WERI-Rb-1 (cell line): ENCODE measurements around the gene TTI1.

Experiments used
- DNase-seq: peaks from one replicate; pipeline ENCODE4 v3.0.0-alpha.2; 2020
- H3K27ac ChIP-seq: fragments of 250-450 bp; sonication (Bioruptor Pico); 2 replicates; pipeline ENCODE4 v1.5.1; 2020; ENCODE audit warnings: mild to moderate bottlenecking, moderate library complexity
- H3K27me3 ChIP-seq: fragments of 250-450 bp; sonication (Bioruptor Pico); 2 replicates; pipeline ENCODE4 v1.5.1; 2021; ENCODE audit warnings: mild to moderate bottlenecking, low read depth, moderate library complexity; ENCODE audit not compliant: insufficient read depth, severe bottlenecking
- H3K36me3 ChIP-seq: fragments of 250-450 bp; sonication (Bioruptor Pico); 2 replicates; pipeline ENCODE4 v1.5.1; 2020; ENCODE audit warnings: mild to moderate bottlenecking, moderate library complexity
- H3K4me3 ChIP-seq: 2 replicates; pipeline ENCODE4 v1.5.1; 2011; ENCODE audit warnings: low read depth, mild to moderate bottlenecking, control low read depth, low read length
- H3K9me3 ChIP-seq: fragments of 250-450 bp; sonication (Bioruptor Pico); 2 replicates; pipeline ENCODE4 v1.5.1; 2021; ENCODE audit warnings: mild to moderate bottlenecking, moderate library complexity; ENCODE audit not compliant: severe bottlenecking
- CTCF ChIP-seq: IDR thresholded peaks from 2 replicates; pipeline ENCODE4 v1.5.1; 2011; ENCODE audit warnings: low read depth, mild to moderate bottlenecking, control low read depth, inconsistent platforms, low read length

The TTI1 gene

GRCh38 chr20:38076548-38076947 is 43.3 kb upstream of the TTI1 start:
- Histone ChIP-seq H3K27ac (no peak overlapping the region), H3K27me3 (no peaks in the 10 kb centered on the region), H3K36me3 (peaks cover 66% of the 10 kb centered on the region), H3K9me3 (no peaks in the 10 kb centered on the region), H3K4me3 (no peak overlapping the region)
- DNase-seq, result no peak
- no peak for TF ChIP-seq CTCF

- Histone ChIP-seq H3K27me3 (no peaks in the 10 kb centered on the region), H3K4me3 (no peak overlapping the region), H3K36me3 (peaks cover 66% of the 10 kb centered on the region), H3K9me3 (no peaks in the 10 kb centered on the region), H3K27ac (no peak overlapping the region)
- no peak for TF ChIP-seq CTCF
- DNase-seq, result no peak
These were observed 42.1 kb upstream of the TTI1 start for GRCh38 chr20:38075161-38075998.

DNA sequence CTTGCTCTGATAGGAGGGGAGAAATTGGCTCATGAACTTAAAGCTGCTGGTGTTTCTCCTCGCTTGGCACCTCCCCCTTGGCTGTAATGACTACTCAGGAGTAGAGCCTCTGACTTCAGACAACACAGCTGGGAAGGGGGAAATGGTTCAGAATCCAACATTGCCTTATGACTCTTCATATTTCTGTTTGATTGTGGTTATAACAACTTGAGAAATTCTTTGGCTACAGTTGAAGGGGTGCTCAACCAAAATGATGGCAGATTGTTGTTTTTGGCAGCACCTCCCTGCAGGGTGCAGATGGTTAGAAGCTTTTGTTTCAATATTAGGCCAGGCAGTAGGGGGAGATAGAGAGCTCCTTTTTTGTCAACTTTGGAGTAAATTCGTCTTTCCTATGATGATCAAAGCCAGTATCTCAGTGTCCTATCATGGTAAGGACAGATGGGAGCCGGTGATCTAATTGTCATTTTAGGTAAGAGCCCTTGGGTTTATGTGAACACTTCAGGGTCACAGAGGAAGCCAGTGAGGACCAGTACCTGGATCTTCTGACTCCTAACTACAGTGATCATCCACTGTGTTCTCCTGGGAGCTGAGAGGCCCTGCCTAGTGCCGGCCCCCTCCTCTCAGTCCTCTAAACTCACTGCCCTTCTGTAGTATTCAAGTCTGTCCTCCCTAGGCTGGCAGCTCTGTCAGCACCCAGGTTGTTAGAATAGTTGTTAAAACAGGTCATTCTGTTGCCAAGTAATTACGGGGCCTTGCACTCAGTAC is 40.2 kb upstream of the TTI1 start:
- H3K36me3 ChIP-seq, result peaks cover 70% of the 10 kb centered on the region
- TF ChIP-seq CTCF, result peak; percentile 66
- no peak for DNase-seq
- no peaks in the 10 kb centered on the region for H3K27me3 ChIP-seq
- H3K27ac ChIP-seq, result peak overlapping the region; percentile 36
- no peak overlapping the region for H3K4me3 ChIP-seq
- no peaks in the 10 kb centered on the region for H3K9me3 ChIP-seq

GRCh38 chr20:38072898-38073297 is 39.6 kb upstream of the TTI1 start:
- DNase-seq, result no peak
- Histone ChIP-seq H3K36me3 (peaks cover 74% of the 10 kb centered on the region), H3K4me3 (no peak overlapping the region), H3K27ac (peak overlapping the region; percentile 19), H3K9me3 (no peaks in the 10 kb centered on the region), H3K27me3 (no peaks in the 10 kb centered on the region)
- no peak for TF ChIP-seq CTCF

DNA sequence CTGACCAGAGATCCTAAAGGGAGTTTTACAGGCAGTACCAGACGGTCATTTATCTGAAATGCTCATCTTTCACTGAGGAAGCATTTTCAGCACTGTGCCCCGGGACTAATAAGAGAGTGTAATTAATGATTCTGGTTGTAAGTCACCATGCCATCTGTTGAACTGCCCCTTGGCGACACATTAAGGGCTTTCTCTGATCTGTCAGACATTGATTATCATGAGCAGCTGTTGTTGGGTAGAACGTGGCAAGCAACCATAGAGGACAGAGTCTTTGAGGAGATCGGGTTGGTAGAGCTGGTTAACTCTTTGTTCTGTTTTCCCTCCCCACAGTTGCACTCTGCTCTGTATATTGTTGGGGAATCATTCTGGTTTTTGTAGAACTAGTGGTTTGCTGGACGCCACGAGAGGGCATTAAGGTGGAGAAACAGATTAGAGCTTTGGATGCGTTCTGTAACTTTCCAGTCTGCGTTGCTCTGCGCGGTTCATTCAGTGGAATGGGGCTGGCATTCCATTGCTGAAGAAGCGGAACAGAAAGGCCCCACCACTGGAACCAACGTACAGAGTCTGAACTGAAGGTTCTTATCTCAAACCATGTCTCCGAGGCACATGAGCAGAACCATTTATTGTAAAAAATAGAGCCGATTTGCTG is 34.6 kb upstream of the TTI1 start:
- H3K27ac ChIP-seq, result peak overlapping the region; percentile 80
- H3K4me3 ChIP-seq, result peak overlapping the region; percentile 9
- no peaks in the 10 kb centered on the region for H3K9me3 ChIP-seq
- peaks cover 97% of the 10 kb centered on the region for H3K36me3 ChIP-seq
- TF ChIP-seq CTCF, result no peak
- no peaks in the 10 kb centered on the region for H3K27me3 ChIP-seq
- peak; percentile 66 for DNase-seq
